Gastrocnemius medialis (tissue), 4 donors: ENCODE results near the gene CEP70. TPM values are rescaled to one million over a fixed set of nuclear protein-coding genes. Genes with fewer than 3 reads are reported as not detected.
"Not testable (repeated sequence)": the region's sequence is repeated elsewhere in the genome, so short reads cannot be mapped to it uniquely, and the experiment has no call there.

Source experiments
- ATAC-seq, 2 donors: fragments of 150-250 bp; one replicate each; pipeline ENCODE4 v1.9.1; 2016
- DNase-seq, 2 donors: peaks; one replicate each; pipeline ENCODE4 v3.0.0-alpha.2; 2019
- H3K27ac ChIP-seq, 4 donors: fragments of 200-600 bp; sonication (generic); 1 replicate in 1 of 4; 2 replicates in 3 of 4; pipeline ENCODE4 v1.5.1; 2016 to 2018; ENCODE audit warnings: mild to moderate bottlenecking in 2 of 4, moderate library complexity in 1 of 4
- H3K27me3 ChIP-seq, 3 donors: fragments of 200-600 bp; sonication (generic) in 2 of 3; 1 replicate in 1 of 3; 2 replicates in 2 of 3; pipeline versions ENCODE4 v1.5.1 to v1.6.0; 2016 to 2019; ENCODE audit warnings: mild to moderate bottlenecking in 1 of 3, moderate library complexity in 1 of 3
- H3K36me3 ChIP-seq, 2 donors: fragments of 200-600 bp; sonication (generic) in 1 of 2; one replicate each; pipeline ENCODE4 v1.5.1; 2017 to 2018
- H3K4me1 ChIP-seq, 2 donors: fragments of 200-600 bp; sonication (generic) in 1 of 2; one replicate each; pipeline ENCODE4 v1.5.1; 2016 to 2017; ENCODE audit warnings: mild to moderate bottlenecking in 2 of 2
- H3K4me3 ChIP-seq, 4 donors: fragments of 200-600 bp; sonication (generic) in 3 of 4; 1 replicate in 1 of 4; 2 replicates in 3 of 4; pipeline ENCODE4 v1.5.1; 2016 to 2019; ENCODE audit warnings: mild to moderate bottlenecking in 2 of 4
- H3K9me3 ChIP-seq, 3 donors: fragments of 200-600 bp; sonication (generic) in 2 of 3; 1 replicate in 1 of 3; 2 replicates in 2 of 3; pipeline ENCODE4 v1.5.1; 2016 to 2019
- POLR2A ChIP-seq, 2 donors: fragments of 450-650 bp; IDR thresholded peaks; one replicate each; pipeline ENCODE4 v1.6.1; 2017; ENCODE audit warnings: antibody characterized with exemption in 2 of 2, mild to moderate bottlenecking in 2 of 2, moderate library complexity in 2 of 2
- in situ Hi-C, 4 donors: fragments of 200-750 bp; cut with MboI; loops; one replicate each; pipeline versions ENCODE4 v1.15.0 to v1.8.0; 2017; ENCODE audit warnings: low sequenced_read_pairs in 4 of 4
- intact Hi-C: fragments of 100-400 bp; cut with DNase I; formaldehyde crosslinking; loops from one replicate; pipeline ENCODE4 v1.15.1; 2023; ENCODE audit warnings: low total_unique reads
- total RNA-seq, 4 donors: library from RNA; depleted of rRNA; stranded (reverse); fragments of >200 nt; gene quantifications; one replicate each; pipeline versions ENCODE4 v1.1.0 to v1.2.3, GENCODE V29; 2016
- TF ChIP-seq, protein P1 (sequence below), 5 experiments: fragments of 450-650 bp in 3 of 5; fragments of 200-600 bp in 2 of 5; sonication (generic) in 2 of 5; IDR thresholded peaks in 4 of 5; conservative IDR thresholded peaks in 1 of 5; 1 replicate in 4 of 5; 2 replicates in 1 of 5; pipeline ENCODE4 v1.5.1; 2016 to 2019; ENCODE audit warnings: antibody characterized with exemption in 5 of 5, mild to moderate bottlenecking in 3 of 5, moderate library complexity in 3 of 5

The CEP70 gene
- total RNA-seq, 4 donors from 2014 or later, result 9.8 to 17.4 (median 12.3) TPM

DNA sequence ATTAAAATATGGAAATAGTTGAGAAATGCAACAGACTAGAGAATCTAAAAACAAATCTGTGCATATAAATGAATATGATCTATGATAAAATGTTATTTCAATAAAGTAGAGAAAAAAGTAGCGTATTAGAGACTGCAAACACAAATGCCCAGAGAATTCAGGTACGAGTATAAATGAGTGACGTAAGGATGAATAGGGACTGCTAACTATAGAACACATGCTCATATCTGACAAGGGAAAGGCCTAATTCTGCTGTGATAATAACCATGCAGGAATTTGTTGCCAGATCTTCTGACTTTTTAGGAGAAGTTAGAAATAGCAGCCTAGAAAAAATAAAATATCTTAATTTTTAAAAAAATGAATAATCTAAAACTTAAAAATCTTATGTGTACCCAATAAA, 86.5 kb downstream of the CEP70 start:
- ATAC-seq, result no peak
- H3K4me1 ChIP-seq, result no peaks in the 10 kb centered on the region
- intact Hi-C loops (no loop called here), in situ Hi-C loops (no loop called here)
- TF ChIP-seq POLR2A (IDR thresholded peaks at IDR 0.05), result no peak
- TF ChIP-seq, protein P1, sequence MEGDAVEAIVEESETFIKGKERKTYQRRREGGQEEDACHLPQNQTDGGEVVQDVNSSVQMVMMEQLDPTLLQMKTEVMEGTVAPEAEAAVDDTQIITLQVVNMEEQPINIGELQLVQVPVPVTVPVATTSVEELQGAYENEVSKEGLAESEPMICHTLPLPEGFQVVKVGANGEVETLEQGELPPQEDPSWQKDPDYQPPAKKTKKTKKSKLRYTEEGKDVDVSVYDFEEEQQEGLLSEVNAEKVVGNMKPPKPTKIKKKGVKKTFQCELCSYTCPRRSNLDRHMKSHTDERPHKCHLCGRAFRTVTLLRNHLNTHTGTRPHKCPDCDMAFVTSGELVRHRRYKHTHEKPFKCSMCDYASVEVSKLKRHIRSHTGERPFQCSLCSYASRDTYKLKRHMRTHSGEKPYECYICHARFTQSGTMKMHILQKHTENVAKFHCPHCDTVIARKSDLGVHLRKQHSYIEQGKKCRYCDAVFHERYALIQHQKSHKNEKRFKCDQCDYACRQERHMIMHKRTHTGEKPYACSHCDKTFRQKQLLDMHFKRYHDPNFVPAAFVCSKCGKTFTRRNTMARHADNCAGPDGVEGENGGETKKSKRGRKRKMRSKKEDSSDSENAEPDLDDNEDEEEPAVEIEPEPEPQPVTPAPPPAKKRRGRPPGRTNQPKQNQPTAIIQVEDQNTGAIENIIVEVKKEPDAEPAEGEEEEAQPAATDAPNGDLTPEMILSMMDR (IDR thresholded peaks at IDR 0.05 in 4 of 5, conservative IDR thresholded peaks at IDR 0.05 in 1 of 5), result no peak
- DNase-seq, result no peak
- H3K9me3 ChIP-seq, result no peaks in the 10 kb centered on the region
- no peaks in the 10 kb centered on the region for H3K27me3 ChIP-seq
- H3K4me3 ChIP-seq, result no peak overlapping the region
- H3K27ac ChIP-seq, result no peak overlapping the region
- H3K36me3 ChIP-seq, result no peaks in the 10 kb centered on the region

DNA sequence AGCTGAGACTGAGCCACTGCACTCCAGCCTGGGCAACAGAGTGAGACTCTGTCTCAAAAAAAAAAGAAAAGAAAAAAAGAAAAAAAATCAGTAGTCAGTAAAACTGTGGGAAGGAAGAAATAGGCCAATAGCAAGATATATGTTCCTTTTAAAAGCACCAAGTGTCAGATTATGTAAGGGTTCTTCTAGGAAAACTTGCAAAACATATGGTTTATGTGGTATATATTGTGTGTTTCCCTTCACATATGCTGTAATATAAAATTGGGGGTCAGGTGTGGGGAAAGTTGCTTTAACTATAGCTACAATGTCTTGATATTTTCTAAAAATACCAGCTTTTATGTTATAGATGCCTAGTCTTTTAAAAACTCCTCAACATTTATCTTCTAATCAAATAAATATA, 95.1 kb downstream of the CEP70 start:
- Histone ChIP-seq H3K36me3 (no peaks in the 10 kb centered on the region), H3K4me3 (no peak overlapping the region), H3K27me3 (no peaks in the 10 kb centered on the region), H3K27ac (no peak overlapping the region), H3K9me3 (no peaks in the 10 kb centered on the region), H3K4me1 (peaks cover 14% of the 10 kb centered on the region in 2 donors)
- ATAC-seq (no peak), DNase-seq (no peak)
- in situ Hi-C loops (no loop called here), intact Hi-C loops (loop anchor here (10.0 kb wide), 1 partner anchor 314 kb away; the partner anchor contains the start of gene ARMC8)
- TF ChIP-seq, protein P1 (IDR thresholded peaks at IDR 0.05 in 4 of 5, conservative IDR thresholded peaks at IDR 0.05 in 1 of 5), result no peak
- no peak for TF ChIP-seq POLR2A (IDR thresholded peaks at IDR 0.05)

DNA sequence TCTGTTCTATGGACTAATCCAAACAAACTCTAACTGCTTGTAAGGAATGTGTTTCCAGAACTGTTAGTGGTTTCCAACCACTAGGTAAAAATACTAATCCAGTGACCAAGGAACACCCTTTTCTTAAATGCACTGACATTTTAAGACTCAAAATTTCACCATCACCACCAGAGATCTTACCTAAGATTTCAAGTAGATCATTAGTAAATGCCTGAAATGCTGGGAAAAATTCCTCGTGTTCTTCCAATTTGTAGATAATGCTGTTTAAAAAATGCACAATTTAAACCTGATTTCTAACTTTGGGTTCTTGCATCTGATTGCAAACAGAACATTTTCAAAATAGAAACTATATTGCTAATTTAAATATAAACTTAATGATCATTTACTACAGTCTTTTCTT, 96.2 kb downstream of the CEP70 start:
- H3K27me3 ChIP-seq, result no peaks in the 10 kb centered on the region
- intact Hi-C loops (loop anchor here (10.0 kb wide), 1 partner anchor 313 kb away; the partner anchor contains the start of gene ARMC8), in situ Hi-C loops (no loop called here)
- no peak for DNase-seq
- peaks cover 25 to 26% of the 10 kb centered on the region in 2 donors for H3K4me1 ChIP-seq
- no peak overlapping the region for H3K4me3 ChIP-seq
- no peaks in the 10 kb centered on the region for H3K36me3 ChIP-seq
- H3K9me3 ChIP-seq, result no peaks in the 10 kb centered on the region
- no peak overlapping the region for H3K27ac ChIP-seq
- TF ChIP-seq, protein P1 (IDR thresholded peaks at IDR 0.05 in 4 of 5, conservative IDR thresholded peaks at IDR 0.05 in 1 of 5), result no peak
- TF ChIP-seq POLR2A (IDR thresholded peaks at IDR 0.05), result no peak
- ATAC-seq, result no peak

DNA sequence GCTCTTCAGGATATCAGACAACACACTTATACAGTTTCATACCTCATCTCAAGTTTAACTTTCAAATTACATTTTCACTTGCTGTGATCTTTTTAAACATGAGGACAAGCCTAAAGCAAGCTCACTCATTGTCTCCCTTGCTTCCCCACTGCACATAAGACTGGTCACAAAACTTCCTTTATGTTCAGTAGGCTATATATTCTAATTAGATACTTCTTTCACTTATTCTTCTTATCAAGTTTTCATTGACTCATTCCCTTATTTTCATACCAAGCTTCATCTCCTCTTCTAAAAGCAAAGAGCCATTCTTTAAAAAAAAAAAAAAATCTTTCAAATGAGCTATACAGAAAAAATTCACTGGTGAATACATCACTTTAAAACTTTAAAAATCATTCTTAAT, 97.0 kb downstream of the CEP70 start:
- no peak for DNase-seq
- no peak for TF ChIP-seq POLR2A (IDR thresholded peaks at IDR 0.05)
- TF ChIP-seq, protein P1 (IDR thresholded peaks at IDR 0.05 in 4 of 5, conservative IDR thresholded peaks at IDR 0.05 in 1 of 5), result no peak
- ATAC-seq, result no peak
- H3K27ac ChIP-seq, result no peak overlapping the region
- H3K9me3 ChIP-seq, result no peaks in the 10 kb centered on the region
- intact Hi-C loops, result loop anchor here (10.0 kb wide), 1 partner anchor 312 kb away; the partner anchor contains the start of gene ARMC8
- in situ Hi-C loops, result no loop called here
- peaks cover 34% of the 10 kb centered on the region in 2 donors for H3K4me1 ChIP-seq
- H3K27me3 ChIP-seq, result no peaks in the 10 kb centered on the region
- H3K36me3 ChIP-seq, result no peaks in the 10 kb centered on the region
- no peak overlapping the region for H3K4me3 ChIP-seq

DNA sequence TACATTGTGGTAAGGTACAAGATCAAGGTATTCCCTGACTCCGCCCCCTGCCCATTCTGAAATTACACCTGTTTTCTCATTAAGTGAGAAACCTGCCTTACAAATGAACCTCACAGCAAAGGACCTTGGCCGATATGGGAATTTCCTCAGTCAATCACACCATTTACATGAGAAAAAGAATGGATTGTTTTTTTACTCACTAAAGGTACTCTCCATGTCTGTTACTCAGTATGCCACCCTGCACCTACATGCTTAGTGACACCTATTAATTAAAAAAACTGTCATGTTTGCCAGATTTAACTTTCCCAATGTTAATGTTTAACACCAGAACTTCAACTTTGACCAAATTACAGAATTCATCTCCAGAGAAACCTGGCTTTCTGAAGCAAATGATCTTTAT, 97.6 kb downstream of the CEP70 start:
- Histone ChIP-seq H3K36me3 (no peaks in the 10 kb centered on the region), H3K27ac (peak overlapping the region in 1 of 4 donors; percentile 85), H3K9me3 (no peaks in the 10 kb centered on the region), H3K4me3 (no peak overlapping the region), H3K27me3 (no peaks in the 10 kb centered on the region), H3K4me1 (peaks cover 36 to 38% of the 10 kb centered on the region in 2 donors)
- in situ Hi-C loops, result no loop called here
- ATAC-seq (no peak), DNase-seq (no peak)
- TF ChIP-seq, protein P1 (IDR thresholded peaks at IDR 0.05 in 4 of 5, conservative IDR thresholded peaks at IDR 0.05 in 1 of 5), result no peak
- TF ChIP-seq POLR2A (IDR thresholded peaks at IDR 0.05), result no peak
- intact Hi-C loops, result loop anchor here (10.0 kb wide), 1 partner anchor 312 kb away; the partner anchor contains the start of gene ARMC8

DNA sequence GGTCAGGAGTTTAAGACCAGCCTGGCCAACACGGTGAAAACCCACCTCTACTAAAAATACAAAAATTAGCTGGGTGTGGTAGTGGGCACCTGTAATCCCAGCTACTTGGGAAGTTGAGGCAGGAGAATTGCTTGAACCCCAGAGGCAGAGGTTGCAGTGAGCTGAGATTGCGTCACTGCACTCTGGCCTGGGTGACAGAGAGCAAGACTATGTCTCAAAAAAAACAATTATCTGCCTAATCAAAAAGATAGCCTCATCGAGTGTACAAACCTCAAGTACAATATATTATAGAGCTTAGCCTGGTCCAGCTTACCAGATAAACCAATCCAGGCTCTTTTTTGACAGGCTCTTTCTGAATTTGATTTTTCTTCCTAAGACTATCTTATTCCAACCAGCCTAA, 98.4 kb downstream of the CEP70 start:
- ATAC-seq, H3K4me3 ChIP-seq, H3K36me3 ChIP-seq, H3K27me3 ChIP-seq, H3K9me3 ChIP-seq, DNase-seq, in situ Hi-C loops: not testable (repeated sequence)
- intact Hi-C loops, result loop anchor here (2.0 to 10.0 kb wide), 2 partner anchors 27 to 311 kb away; partner anchors contain the start of gene ARMC8
- Histone ChIP-seq H3K4me1 (peaks cover 36 to 38% of the 10 kb centered on the region in 2 donors), H3K27ac (peak overlapping the region; percentile 32 to 85 (median 82))
